AG08396 (cell line): ENCODE measurements around the gene ULK4.
"Not testable (repeated sequence)": the region's sequence is repeated elsewhere in the genome, so short reads cannot be mapped to it uniquely, and the experiment has no call there.

Source experiments
- DNase-seq: peaks from one replicate; pipeline ENCODE4 v3.0.0; 2012; ENCODE audit warnings: low spot score, mixed read lengths

Gene ULK4

GRCh38 chr3:41436983-41437382 lies 524.9 kb downstream of the ULK4 start:
- DNase-seq, result no peak

GRCh38 chr3:41434781-41435180 lies 527.1 kb downstream of the ULK4 start:
- DNase-seq, result no peak

GRCh38 chr3:41431386-41431785 lies 530.5 kb downstream of the ULK4 start:
- DNase-seq, result no peak

GRCh38 chr3:41430886-41431285 lies 531.0 kb downstream of the ULK4 start:
- DNase-seq, result no peak

- DNase-seq, result no peak
Observed at GRCh38 chr3:41430391-41430790, 531.5 kb downstream of the ULK4 start.

GRCh38 chr3:41426485-41426884 lies 535.4 kb downstream of the ULK4 start:
- DNase-seq, result no peak

GRCh38 chr3:41424543-41425300 lies 537.2 kb downstream of the ULK4 start:
- DNase-seq, result no peak

- DNase-seq, result no peak
Observed at GRCh38 chr3:41419809-41420208, 542.1 kb downstream of the ULK4 start.

GRCh38 chr3:41418961-41419691 lies 542.8 kb downstream of the ULK4 start:
- DNase-seq, result peak; percentile 12

- no peak for DNase-seq
Observed at GRCh38 chr3:41417574-41417973, 544.3 kb downstream of the ULK4 start.

GRCh38 chr3:41411065-41411464 lies 550.8 kb downstream of the ULK4 start:
- DNase-seq, result no peak

GRCh38 chr3:41405466-41405865 lies 556.4 kb downstream of the ULK4 start:
- DNase-seq, result no peak

GRCh38 chr3:41404582-41404981 lies 557.3 kb downstream of the ULK4 start:
- no peak for DNase-seq

GRCh38 chr3:41394896-41395295 lies 567.0 kb downstream of the ULK4 start:
- DNase-seq, result no peak

- not testable (repeated sequence) for DNase-seq
Observed at GRCh38 chr3:41370765-41371535, 591.0 kb downstream of the ULK4 start.

GRCh38 chr3:41370307-41370706 lies 591.6 kb downstream of the ULK4 start:
- no peak for DNase-seq

- DNase-seq, result no peak
Observed at GRCh38 chr3:41369838-41370237, 592.1 kb downstream of the ULK4 start.

- no peak for DNase-seq
Observed at GRCh38 chr3:41365973-41366372, 595.9 kb downstream of the ULK4 start.

GRCh38 chr3:41364736-41365135 lies 597.2 kb downstream of the ULK4 start:
- DNase-seq, result no peak

- DNase-seq, result no peak
Observed at GRCh38 chr3:41363830-41364523, 597.9 kb downstream of the ULK4 start.

GRCh38 chr3:41362638-41363559 lies 599.0 kb downstream of the ULK4 start:
- DNase-seq, result no peak
